Skin of body (tissue), 2 donors: ENCODE results near the gene OTOG. TPM values are rescaled to one million over a fixed set of nuclear protein-coding genes. Genes with fewer than 3 reads are reported as not detected.
"Not testable (repeated sequence)": the region's sequence is repeated elsewhere in the genome, so short reads cannot be mapped to it uniquely, and the experiment has no call there.

Experiments used
- DNase-seq: peaks from one replicate; lab custom pipeline; 2025; lab: John Stamatoyannopoulos, UW
- total RNA-seq: library from RNA; depleted of rRNA; stranded (reverse); fragments of >200 nt; gene quantifications from one replicate; pipeline ENCODE4 v1.2.3, GENCODE V29; 2014

OTOG gene
- total RNA-seq, 1 donor from 2014 or later, result under 0.01 TPM

- not testable (repeated sequence) for DNase-seq
Measured at GRCh38 chr11:17622711-17623110, 75.7 kb downstream of the OTOG start.

- no peak for DNase-seq
Measured at GRCh38 chr11:17629113-17629512, 82.1 kb downstream of the OTOG start.

- no peak for DNase-seq
Measured at GRCh38 chr11:17630936-17631335, 83.9 kb downstream of the OTOG start.

GRCh38 chr11:17631702-17632365, 84.8 kb downstream of the OTOG start:
- DNase-seq, result no peak

- DNase-seq, result no peak
Measured at GRCh38 chr11:17633279-17633986, 86.4 kb downstream of the OTOG start.

GRCh38 chr11:17633987-17634775, 87.1 kb downstream of the OTOG start:
- DNase-seq, result no peak

GRCh38 chr11:17634776-17635550, 87.9 kb downstream of the OTOG start:
- DNase-seq, result no peak

GRCh38 chr11:17635551-17635938, 88.5 kb downstream of the OTOG start:
- DNase-seq, result no peak

- no peak for DNase-seq
Measured at GRCh38 chr11:17636721-17637120, 89.7 kb downstream of the OTOG start.

- no peak for DNase-seq
Measured at GRCh38 chr11:17637901-17638300, 90.8 kb downstream of the OTOG start.

GRCh38 chr11:17638311-17638710, 91.3 kb downstream of the OTOG start:
- DNase-seq, result no peak

- no peak for DNase-seq
Measured at GRCh38 chr11:17639091-17639490, 92.0 kb downstream of the OTOG start.

GRCh38 chr11:17639781-17640180, 92.7 kb downstream of the OTOG start:
- DNase-seq, result no peak

- DNase-seq, result no peak
Measured at GRCh38 chr11:17640493-17641164, 93.6 kb downstream of the OTOG start.

- no peak for DNase-seq
Measured at GRCh38 chr11:17641792-17642350, 94.8 kb downstream of the OTOG start.

- DNase-seq, result no peak
Measured at GRCh38 chr11:17642370-17642769, 95.3 kb downstream of the OTOG start.

- DNase-seq, result no peak
Measured at GRCh38 chr11:17642980-17643379, 95.9 kb downstream of the OTOG start.

GRCh38 chr11:17643506-17644405, 96.7 kb downstream of the OTOG start:
- no peak for DNase-seq

GRCh38 chr11:17645190-17645970, 98.3 kb downstream of the OTOG start:
- DNase-seq, result no peak
